Stimulated activated CD4-positive, alpha-beta T cell treated with anti-CD3 and anti-CD28 coated beads, Interleukin-2, amount 100 ng/mL, for 24 hours (primary cell): ENCODE data around the gene FBXW10.
A peak's percentile ranks its signal among the peaks of the same experiment; 100 is the strongest.
"Not testable (repeated sequence)": the region's sequence is repeated elsewhere in the genome, so short reads cannot be mapped to it uniquely, and the experiment has no call there.

Experiments
- DNase-seq, 2 donors: peaks; one replicate each; pipeline ENCODE4 v3.0.0-alpha.2; 2020

The FBXW10 gene, protein sequence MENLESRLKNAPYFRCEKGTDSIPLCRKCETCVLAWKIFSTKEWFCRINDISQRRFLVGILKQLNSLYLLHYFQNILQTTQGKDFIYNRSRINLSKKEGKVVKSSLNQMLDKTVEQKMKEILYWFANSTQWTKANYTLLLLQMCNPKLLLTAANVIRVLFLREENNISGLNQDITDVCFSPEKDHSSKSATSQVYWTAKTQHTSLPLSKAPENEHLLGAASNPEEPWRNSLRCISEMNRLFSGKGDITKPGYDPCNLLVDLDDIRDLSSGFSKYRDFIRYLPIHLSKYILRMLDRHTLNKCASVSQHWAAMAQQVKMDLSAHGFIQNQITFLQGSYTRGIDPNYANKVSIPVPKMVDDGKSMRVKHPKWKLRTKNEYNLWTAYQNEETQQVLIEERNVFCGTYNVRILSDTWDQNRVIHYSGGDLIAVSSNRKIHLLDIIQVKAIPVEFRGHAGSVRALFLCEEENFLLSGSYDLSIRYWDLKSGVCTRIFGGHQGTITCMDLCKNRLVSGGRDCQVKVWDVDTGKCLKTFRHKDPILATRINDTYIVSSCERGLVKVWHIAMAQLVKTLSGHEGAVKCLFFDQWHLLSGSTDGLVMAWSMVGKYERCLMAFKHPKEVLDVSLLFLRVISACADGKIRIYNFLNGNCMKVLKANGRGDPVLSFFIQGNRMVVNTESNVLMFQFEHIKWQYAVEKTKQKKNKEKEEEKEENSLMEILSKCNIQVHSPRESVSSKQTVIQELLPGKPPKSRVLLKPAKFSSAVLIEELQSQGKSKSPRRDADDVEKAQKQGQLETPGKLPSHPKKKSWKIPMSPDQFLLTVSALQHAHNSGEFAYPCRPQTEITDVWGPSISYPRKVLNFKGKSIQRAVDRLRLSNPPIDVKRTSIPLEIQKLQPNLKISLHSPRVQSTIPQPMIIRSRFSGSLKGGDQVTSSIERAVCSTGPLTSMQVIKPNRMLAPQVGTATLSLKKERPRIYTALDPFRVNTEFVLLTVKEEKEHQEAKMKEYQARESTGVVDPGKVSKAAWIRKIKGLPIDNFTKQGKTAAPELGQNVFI

DNA sequence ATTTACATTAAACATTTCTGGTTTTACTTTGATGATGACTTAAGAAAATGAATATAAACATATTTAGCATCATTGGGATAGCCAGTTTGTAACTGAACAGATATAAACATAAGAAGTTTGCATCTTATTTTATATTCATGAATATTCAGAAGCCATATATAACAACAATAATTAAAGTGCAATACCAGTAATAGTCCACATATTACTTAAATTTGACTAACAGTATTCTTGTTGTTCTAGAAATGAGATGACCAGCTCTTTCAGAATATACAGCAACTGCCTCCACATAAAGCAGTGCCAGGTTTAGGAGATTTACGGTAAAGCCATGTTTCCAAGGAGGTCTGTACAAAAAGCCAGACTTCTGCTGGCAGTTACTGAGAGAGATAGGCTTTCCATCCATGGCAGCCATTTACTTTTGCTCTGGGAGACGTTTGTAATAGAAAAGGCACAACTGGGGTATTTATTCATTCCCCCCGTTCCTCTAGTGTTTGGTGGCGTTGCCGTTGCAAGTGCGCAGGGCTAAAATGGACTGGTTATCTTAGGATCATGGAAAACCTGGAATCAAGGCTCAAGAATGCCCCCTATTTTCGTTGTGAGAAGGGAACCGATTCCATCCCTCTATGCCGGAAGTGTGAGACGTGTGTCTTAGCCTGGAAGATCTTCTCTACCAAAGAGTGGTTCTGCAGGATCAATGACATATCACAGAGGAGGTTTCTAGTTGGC, at the start of gene FBXW10:
Gene FBXW10 (plus strand): TSS at position 356 of the 723 bp plus-strand sequence. CDS start 191 bp downstream, at position 547.
- not testable (repeated sequence) for DNase-seq

- DNase-seq = not testable (repeated sequence)
Measured at GRCh38 chr17:18695143-18695542, 48.7 kb upstream of the FBXW10 start.

DNA sequence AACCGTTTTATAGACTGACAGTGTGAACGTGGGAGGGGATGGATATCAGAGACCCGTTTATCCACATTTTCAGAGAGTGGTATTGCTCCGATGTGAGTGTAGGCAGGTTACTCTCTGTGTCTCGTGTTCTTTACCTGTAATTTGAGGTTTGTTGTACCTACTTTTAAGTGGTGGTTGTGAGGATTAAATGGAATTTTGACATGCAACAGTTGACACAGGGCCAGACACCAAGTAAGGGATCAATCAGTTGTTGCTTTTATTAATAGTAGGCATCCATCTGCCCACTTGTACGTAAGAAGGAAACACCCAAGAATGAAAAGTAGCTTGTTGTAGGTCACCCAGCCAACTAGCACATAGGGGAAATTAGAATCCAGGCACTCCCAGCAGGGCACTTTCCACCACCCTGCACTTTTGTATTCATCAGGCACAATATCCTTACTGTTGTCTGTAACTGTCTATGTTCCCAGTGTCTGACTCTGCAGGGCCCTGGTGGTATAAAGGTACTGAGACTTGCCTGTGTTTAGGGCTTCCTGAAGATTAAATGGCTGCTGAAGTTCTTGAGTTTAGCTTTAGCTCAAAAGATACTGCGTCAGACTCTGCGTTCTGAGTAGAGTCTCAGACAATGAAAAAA, 45.3 kb upstream of the FBXW10 start:
- DNase-seq = not testable (repeated sequence)

DNA sequence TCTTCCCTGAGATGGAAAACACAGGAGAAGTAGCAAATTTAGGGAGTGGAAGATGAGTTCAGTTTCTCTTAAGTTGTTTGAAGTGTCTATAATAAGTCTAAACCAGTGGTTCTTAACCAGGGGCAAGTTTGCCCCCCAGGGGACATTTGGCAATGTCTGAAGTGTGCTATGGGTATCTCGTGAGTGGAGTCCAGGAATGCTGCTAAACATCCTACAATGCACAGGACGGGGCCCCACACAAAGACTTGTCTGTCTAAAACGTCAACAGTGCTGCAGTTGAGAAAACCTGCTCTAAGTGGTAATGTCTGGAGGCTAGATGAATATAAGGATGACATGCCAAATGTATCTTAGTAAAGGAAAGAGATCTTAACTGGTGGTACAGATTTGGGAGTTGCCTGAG, 37.9 kb upstream of the FBXW10 start:
- not testable (repeated sequence) for DNase-seq

DNA sequence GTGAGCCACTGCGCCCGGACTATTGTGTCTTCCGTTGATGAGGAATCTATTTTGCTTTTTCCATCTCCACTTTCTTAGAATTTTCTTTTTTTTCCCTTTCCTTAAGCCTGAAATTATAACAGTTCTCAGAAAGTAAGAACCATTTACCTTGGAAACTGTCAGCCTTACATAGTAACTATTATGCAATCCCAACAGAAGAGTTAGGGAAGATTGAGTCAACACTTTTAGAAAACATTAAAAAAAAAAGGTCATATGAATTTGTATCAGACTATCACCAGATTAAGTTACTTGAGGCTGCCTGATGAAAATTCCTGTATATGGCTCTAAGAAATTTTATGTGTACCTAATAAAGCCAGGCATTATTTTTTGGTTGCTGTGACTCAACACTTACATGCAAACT, 35.6 kb upstream of the FBXW10 start:
- not testable (repeated sequence) for DNase-seq

- DNase-seq = peak; percentile 69 to 71
Measured at GRCh38 chr17:18712354-18712999, 31.4 kb upstream of the FBXW10 start.

GRCh38 chr17:18718643-18719427, 25.0 kb upstream of the FBXW10 start:
- not testable (repeated sequence) for DNase-seq

DNA sequence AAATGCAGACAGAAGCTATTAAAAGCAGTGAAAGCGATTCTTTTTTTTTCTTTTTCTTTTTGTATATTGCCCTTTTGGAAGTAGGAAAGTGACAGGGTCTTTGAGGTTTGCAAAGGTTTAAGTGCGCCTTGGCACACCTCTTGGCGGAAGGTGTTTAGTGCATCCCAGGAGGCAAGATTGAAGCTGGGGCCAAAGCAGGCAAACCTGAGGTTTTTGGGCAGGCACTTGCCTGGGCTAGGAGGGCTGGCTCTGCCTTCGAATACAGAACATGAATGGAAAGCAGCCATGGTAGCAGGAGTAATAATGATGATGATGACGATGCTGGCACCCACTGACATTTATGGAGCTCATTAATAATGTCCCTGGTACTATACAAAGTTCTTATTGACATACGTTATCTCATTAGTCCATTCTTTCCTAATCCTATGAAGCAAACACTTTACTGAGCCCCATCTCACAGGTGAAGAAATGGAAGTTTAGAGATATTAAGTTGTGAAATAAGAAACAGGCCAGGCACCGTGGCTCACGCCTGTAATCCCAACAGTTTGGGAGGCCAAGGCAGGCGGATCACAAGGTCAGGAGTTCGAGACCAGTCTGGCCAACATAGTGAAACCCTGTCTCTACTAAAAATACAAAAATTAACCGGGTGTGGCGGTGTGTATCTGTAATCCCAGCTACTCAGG, 24.3 kb upstream of the FBXW10 start:
- not testable (repeated sequence) for DNase-seq

DNA sequence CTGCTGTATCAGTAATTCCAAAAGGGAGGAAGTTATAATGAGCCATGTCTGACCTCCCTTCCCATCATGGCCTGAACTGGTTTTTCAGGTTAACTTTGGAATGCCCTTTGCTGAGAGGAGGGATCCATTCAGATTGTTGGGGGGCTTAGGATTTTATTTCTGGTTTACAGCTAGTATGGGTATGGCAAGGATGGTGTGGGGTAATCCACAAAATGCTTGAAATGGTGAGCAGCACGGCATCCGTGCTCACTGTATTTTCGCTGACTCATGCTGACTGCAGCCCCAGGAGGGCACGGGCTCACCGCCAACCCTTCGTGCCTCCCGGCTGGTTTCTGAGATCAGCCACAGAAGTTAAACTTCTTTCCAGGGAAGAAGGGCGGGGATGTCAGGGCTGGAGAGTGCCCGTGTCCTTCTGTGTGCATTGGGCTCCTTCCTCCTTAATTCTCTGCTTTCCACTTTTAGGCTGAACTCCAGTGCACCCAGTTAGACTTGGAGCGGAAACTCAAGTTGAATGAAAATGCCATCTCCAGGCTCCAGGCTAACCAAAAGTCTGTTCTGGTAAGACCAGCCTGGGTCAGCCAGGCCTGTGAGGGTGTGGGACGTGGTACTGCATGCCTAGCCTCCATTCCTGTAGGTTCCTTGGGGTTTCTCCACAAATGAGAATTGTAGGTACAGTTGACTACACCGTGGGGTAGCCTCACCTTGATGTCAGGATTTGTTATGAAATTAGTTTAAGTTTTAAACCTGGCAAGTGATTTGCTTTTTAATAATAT, 21.9 kb upstream of the FBXW10 start:
- not testable (repeated sequence) for DNase-seq

DNA sequence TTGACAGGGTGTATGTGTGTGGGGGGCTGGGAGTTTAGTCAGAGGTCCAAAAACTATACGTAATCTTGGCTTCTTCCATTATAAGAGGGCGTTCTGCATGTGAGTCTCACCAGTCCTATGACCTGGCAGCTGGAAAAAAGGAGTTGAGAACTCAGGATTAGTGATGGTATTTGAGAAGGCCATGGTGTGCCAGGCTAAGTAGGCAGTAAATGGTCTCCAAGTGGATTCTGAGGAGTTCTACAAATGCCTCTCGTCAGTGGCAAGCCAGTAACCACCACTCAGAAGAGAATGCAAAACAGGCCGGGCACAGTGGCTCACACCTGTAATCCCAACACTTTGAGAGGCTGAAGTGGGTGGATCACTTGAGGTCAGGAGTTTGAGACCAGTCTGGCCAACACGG, 21.2 kb upstream of the FBXW10 start:
- not testable (repeated sequence) for DNase-seq

DNA sequence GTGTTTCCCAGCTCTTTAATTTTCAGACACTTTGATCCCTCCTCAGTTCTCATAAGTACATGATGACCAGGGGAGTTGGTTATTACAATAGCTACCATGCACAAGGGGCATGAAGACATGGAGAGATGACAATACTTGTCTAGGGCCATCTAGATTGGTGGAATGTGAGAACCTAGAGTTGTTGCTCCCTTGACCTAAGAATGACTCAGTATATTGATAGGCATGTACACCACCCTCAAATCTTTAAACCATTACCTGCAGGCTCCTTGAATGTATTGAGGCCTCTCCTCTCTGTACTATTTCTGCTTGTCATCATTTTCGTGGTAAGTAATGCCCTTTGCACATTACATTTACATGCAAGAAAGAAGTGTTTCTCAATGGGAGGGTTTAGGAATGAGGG, 20.3 kb upstream of the FBXW10 start:
- not testable (repeated sequence) for DNase-seq

- DNase-seq = not testable (repeated sequence)
Measured at GRCh38 chr17:18732438-18732837, 11.4 kb upstream of the FBXW10 start.

- not testable (repeated sequence) for DNase-seq
Measured at GRCh38 chr17:18733350-18733749, 10.5 kb upstream of the FBXW10 start.

GRCh38 chr17:18739616-18740391, 4.0 kb upstream of the FBXW10 start:
- DNase-seq = not testable (repeated sequence)

DNA sequence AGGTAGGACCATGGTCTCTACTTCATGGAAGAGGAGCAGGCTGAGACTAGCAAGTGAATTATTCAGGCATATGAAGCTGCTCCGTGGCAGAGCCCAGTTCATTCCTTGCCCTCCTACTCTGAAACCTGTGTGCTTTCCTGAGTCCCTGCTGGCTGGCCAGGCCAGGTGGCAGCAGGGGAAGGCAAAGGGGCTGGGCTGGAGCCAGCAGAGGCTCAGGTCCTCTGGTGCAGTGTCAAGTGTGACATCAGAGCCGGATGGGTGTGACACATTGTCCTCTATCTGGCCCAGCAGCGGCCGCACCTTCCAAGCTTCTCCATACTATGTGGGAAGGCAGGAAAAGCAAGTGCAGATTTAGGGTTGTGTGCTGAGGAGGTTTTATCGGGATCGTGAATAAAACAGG, 2.6 kb upstream of the FBXW10 start:
- not testable (repeated sequence) for DNase-seq

- not testable (repeated sequence) for DNase-seq
Measured at GRCh38 chr17:18744726-18745125, 872 bp downstream of the FBXW10 start.

- not testable (repeated sequence) for DNase-seq
Measured at GRCh38 chr17:18746551-18746950, 2.7 kb downstream of the FBXW10 start.

DNA sequence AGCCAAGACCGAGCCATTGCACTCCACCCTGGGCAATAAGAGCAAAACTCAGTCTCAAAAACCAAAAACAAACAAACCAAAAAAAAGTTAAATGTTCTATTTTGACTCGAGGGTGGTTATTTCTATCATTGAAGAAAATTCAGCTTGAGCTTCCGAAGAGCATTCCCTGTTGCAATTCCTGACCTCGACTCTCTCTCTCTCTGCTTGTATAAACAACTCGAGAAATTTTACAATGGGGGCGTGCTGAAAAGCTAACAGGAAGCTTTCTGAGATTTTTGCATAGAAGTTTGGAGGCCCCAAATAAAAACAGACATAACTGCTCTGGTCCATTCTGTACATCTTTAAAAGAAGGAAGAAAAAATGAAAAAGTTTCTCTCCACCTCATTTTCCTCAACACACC, 3.6 kb downstream of the FBXW10 start:
- not testable (repeated sequence) for DNase-seq
